Activated CD4-positive, alpha-beta T cell treated with anti-CD3 and anti-CD28 coated beads, Interleukin-2, amount 50 U/mL, for 4 hours (primary cell): Measurements from ENCODE around the gene CNN3.
"Not testable (repeated sequence)": the region's sequence is repeated elsewhere in the genome, so short reads cannot be mapped to it uniquely, and the experiment has no call there.

Experiments
- DNase-seq, 2 experiments: peaks; one replicate each; pipeline ENCODE4 v3.0.0-alpha.2; 2020

The CNN3 gene

GRCh38 chr1:94949681-94950661 lies 23.1 kb upstream of the CNN3 start:
- DNase-seq, result no peak

DNA sequence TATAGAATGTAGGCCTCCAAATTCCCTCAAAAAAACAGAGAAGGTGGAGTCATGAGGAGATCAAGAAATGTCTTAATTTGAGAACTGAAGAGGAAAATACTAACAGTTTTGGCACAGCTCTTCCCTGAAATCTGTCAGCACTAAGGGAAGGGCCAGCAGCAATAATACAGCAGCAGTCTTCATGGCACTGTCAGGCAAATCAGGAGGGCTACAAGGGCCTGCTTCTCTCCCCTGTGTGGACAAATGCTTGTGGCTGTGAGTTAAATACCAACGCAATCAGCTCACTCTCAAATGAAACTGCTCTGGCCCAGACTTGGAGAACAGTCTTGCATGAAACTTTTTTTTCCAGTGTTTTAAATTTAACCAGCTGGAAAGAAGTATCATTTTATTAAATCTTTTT lies 20.5 kb upstream of the CNN3 start:
- no peak for DNase-seq

GRCh38 chr1:94946886-94947285 lies 20.0 kb upstream of the CNN3 start:
- no peak for DNase-seq

DNA sequence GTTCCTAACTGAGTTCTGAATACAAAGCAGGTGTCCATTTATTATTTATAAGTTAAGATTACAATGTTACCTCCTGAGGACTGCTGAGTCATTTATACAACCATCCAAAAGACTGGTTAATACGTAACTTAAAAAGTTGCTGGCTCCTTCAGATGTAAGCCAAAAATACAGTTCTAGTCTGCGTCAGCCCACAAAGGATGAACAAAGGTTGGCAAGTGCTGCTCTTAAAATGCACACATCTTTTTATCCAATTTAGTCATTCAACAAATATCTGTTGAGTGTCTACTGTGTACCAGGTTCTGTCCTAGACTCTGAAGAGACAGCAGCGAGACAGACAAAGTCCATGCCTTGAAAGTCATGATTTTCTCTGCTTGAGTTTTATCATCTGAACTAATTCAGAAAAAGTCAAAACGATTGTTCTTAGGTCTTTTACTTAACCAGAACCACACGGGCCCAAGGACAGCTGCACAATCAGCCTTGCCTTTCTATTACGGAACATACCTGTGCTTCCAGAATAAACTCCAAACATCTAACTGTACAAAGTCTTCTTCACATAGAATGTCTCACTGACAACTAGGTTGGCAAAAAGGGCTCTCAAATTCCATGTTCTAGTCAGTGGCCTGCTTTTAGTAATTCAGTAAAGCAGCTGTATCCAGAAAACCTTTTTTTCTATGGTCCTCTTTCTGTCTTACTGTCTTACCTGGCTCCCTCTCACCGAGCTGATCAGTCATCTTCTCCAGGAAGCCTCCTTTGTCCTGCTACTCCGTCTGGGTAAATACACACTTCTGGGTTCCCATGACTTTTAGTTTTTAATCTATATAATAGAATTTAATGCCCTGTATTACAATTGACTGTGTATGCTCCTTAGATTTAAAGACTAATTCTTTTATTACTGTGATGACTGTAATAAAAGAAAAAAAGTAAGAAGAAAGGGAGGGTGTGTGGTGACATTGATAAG lies 15.5 kb upstream of the CNN3 start:
- DNase-seq, result no peak

DNA sequence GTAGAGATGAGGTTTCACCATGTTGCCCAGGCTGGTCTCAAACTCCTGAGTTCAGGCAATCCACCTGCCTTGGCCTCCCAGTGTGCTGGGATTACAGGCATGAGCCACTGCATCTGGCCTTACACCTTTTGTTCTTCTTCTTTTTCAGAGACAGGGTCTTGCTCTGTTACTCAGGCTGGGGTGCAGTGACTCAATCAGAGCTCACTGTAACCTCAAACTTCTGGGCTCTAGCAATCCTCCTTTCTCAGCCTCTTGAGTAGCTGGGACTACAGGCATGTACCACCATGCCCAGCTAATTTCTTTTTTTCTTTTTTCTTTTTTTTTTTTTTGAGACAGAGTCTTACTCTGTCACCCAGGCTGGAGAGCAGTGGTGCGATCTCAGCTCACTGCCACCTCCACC lies 14.6 kb upstream of the CNN3 start:
- DNase-seq, result not testable (repeated sequence)

- no peak for DNase-seq
These were observed 13.8 kb upstream of the CNN3 start for GRCh38 chr1:94940738-94941137.

DNA sequence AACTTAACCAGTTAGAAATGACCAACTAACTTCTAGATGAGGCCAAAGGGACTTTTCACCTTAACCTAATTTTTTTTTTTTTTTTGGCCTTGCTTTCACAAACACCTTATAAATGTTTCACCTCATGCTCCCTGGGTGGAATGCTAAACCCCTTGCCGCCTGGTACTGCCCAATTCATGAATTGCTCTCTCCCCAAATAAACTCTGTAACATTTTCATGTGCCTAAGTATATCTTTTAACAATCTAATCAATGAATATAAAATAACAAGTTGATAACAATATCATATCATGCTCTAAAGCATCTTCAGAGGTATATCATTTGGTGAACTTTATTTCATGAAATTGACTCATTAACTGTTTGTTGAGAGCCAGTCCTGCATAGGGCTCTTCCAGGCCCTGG lies 10.9 kb upstream of the CNN3 start:
- DNase-seq, result no peak

GRCh38 chr1:94936861-94937620 lies 10.1 kb upstream of the CNN3 start:
- DNase-seq, result no peak

- DNase-seq, result no peak
These were observed 8.6 kb upstream of the CNN3 start for GRCh38 chr1:94935476-94935875.

- DNase-seq, result no peak
These were observed 8.1 kb upstream of the CNN3 start for GRCh38 chr1:94935034-94935433.

GRCh38 chr1:94934551-94934950 lies 7.6 kb upstream of the CNN3 start:
- no peak for DNase-seq

- DNase-seq, result no peak
These were observed 4.4 kb upstream of the CNN3 start for GRCh38 chr1:94931254-94931841.

DNA sequence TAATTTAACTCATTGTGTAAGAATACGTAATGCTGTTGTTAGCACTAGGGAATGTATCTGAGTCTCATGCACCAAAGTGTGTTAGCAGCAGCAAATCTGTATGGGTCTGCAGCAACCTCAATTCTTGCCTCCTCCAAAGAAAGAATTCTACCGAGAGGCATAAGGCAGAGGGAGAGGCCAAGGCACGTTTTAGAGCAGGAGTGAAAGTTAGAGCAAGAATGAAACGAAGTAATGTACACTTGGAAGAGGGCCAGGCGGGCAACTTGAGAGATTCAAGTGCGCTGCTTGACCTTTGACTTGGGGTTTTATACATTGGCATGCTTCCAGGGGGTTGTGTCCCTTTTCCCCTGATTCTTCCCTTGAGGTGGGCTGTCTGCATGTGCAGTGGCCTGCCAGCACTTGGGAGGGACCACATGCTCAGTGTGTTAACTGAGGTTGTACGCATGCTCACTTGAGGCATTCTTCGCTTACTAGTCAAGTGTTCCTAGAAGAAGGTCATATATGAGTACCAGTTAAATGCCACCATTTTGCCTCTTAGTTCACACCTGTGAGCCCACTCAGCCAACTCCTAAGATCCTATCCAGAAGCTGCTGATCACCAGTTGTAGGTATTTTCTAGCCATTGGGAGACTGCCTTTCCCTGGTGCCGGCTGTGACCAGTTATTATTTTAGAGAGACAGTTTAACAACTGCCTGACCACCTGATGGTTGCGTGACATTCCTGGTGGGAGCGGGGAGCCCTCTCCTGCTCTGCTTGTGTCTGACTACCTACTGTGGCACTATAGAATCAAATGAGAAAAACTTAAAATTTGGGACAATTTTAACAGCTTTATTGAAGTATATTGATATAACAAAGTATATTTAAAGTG lies 2.7 kb upstream of the CNN3 start:
- DNase-seq, result no peak

DNA sequence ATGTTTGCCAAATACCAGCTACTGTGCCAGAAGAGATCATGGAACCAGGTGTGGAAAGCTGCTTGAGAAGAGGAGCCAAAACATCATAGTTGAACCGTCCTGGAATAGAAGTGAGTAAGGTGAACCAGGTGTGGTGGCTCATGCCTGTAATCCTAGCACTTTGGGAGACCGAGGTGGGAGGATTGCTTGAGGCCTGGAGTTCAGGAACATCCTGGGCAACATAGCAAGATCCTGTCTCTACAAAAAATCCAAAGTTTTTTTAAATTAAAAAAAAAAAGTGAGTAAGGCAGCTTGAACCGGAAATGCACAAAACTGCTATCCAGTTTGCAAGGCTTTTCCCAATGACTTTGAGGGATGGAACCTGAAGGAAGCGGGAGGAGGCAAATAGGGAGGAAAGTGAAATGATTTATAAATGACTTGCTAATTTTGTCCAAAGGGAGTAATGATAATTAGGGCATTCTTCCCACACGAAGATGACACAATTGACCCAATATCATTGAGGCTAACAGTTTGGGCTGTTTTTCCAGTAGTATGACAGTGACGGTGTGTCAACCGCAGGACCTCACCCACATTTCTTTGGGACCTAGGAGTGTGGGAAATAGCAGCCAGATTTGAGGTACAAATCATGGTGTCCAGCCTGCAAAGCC lies 1.5 kb upstream of the CNN3 start:
- no peak for DNase-seq

GRCh38 chr1:94927405-94928175 lies 680 bp upstream of the CNN3 start:
- no peak for DNase-seq

DNA sequence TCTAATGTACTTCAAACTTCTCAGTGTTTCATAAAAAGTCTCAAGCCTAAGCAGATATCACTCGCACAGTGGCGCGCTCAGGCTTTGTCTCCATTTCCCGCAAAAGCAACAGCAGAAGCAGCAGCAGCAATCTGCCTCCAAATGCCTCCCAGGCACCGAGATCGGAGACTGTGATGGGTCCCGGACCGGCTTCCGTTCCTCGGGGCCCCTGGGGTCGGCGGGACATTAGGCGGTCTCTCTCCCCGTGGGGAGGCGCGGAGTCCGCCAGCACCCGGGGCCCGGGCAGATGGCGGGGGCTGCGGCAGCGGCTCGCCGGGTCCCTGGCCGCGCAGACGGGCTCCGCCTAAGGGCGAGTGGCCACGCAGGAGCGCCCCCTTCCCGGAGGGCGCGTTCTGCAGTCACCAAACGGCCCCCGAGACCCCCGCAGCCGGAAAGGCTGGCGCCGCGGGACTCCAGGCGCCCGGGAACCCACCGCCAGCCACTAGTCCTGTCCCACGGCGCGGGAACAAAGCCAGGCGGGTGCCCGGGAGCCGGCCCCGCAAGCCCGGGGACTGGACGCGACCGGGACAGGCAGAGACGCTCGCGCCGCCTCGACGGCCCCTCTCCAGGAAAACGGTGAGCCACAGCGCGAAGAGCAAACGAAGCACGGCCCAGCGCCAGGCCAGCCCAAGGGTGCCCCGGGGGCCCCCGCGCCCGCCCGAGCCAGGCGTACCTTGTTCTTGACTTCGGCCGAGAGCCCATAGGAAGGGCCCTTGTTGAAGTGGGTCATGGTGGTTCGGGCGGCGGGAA lies 590 bp downstream of the CNN3 start:
- peak in 1 of 2 experiments; percentile 2 for DNase-seq

DNA sequence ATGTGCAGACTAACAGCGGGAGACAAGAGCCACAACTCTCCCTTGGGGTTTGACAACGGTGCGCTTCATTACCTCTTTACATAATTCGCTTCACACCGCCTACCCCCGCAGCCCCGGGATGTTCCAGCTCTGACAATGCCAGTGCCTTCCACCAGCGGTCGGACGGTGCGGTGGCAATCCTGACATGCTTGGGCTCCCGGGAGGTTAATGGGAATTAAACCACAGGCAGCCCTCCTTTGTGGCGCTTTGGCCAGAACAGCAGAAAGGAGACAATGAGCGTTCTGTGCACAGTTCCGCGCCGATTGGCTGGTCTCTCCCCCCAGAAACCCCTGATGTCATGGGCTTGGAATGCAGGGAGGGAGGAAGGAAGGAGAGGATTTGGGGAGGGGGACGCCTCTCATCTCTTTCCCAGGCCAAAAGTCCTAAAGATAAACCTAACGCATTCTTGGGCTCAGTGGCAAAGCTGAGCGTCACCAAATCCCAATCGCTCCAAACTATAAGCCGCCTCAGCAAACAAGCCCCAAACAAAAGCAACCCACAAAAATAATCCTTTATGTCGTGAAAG lies 1.3 kb downstream of the CNN3 start:
- DNase-seq, result no peak

- no peak for DNase-seq
These were observed 1.9 kb downstream of the CNN3 start for GRCh38 chr1:94925004-94925403.
